Measurements from ENCODE around the gene SEMA7A. TPM values are rescaled to one million over a fixed set of nuclear protein-coding genes. Genes with fewer than 3 reads are reported as not detected.
A peak's percentile ranks its signal among the peaks of the same experiment; 100 is the strongest.

The SEMA7A gene
- total and polyA plus RNA-seq, 9 of the 15 experiments (the other 6 are each of a cell fraction or from before 2014, with no cell fraction given) = 0.04 to 8.2 (median 5.4) TPM; not detected in 1

DNA sequence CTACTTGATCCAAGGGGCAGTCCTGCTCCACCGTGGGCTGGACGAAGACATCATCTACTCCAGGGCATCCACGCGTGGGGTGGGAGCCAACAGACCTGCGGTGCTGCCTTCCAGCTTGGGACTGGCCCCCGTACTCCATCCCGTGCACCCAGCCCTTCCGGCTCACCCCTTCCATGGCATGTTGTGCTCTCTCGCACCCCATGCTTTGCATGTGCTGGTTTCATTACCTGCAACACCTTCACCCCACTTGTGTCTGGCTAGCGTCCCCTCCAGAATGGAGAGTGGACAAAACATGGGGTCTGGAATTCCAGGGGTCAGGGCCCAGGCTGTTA lies 30.2 kb downstream of the SEMA7A start:
- CTCF ChIA-PET (ENCODE audit: low intra/inter-chr PET ratio) = no interaction called here
- intact Hi-C loops (cut with micrococcal nuclease) = no loop called here
- in situ Hi-C loops (cut with MboI) = no loop called here
- Histone ChIP-seq H3K79me2 (ENCODE audit: control insufficient read depth, insufficient read depth, low read length) (no peaks in the 10 kb centered on the region), H3K9ac (ENCODE audit: insufficient read depth in 1 of 2, low read depth in 2 of 2, low read length in 2 of 2) (peak overlapping the region in 1 of 2 experiments; percentile 78; a peak in 2 of 4 replicates), H3K4me3 (no peak overlapping the region), H3K4me1 (replicated peaks in 1 of 2; ENCODE audit: control insufficient read depth in 2 of 2, insufficient read depth in 2 of 2, low read length in 2 of 2) (peaks cover 58 to 65% of the 10 kb centered on the region in 2 experiments), H3K9me1 (ENCODE audit: control insufficient read depth, insufficient read depth, low read length) (no peaks in the 10 kb centered on the region), H4K20me1 (replicated peaks; ENCODE audit: control insufficient read depth, insufficient read depth, low read length) (no peaks in the 10 kb centered on the region), H3K9me3 (replicated peaks; ENCODE audit: control insufficient read depth, insufficient read depth, low read depth, low read length) (no peaks in the 10 kb centered on the region), H3K4me2 (ENCODE audit: insufficient read depth, low read length) (no peak overlapping the region; the same call in 1 of the 2 replicates), H3K36me3 (ENCODE audit: control insufficient read depth, insufficient read depth, low read length) (no peaks in the 10 kb centered on the region), H2AFZ (ENCODE audit: low read depth, low read length) (peak overlapping the region; percentile 34), H3K27ac (ENCODE audit: extremely low read depth, low read depth, low read length) (no peak overlapping the region), H3K27me3 (ENCODE audit: control insufficient read depth in 2 of 2, insufficient read depth in 2 of 2, low read length in 2 of 2) (no peaks in the 10 kb centered on the region)
- 56% methylated on average over 10 of the region's 10 CpGs for WGBS (ENCODE audit: insufficient coverage, low coverage, missing lambda C conversion rate)
- FAIRE-seq (no peak), ATAC-seq (no peak), DNase-seq (ENCODE audit: extremely low read depth in 1 of 4, low spot score in 3 of 4) (no peak)
- BruUV-seq (replicated peaks) = no TSS peak
- POLR2A ChIA-PET = interaction anchor here (0.6 to 1.2 kb wide), 4 partner anchors 23 to 38 kb away, joined by 3 to 4 read pairs (median 4); partner anchors contain the start of gene SEMA7A
- no peak for TF ChIP-seq ZKSCAN1 (IDR thresholded peaks at IDR 0.05; ENCODE audit: low read depth, low read length)
- TF ChIP-seq GTF2E2 (tag; IDR thresholded peaks at IDR 0.05) = no peak
- TF ChIP-seq, protein P1, sequence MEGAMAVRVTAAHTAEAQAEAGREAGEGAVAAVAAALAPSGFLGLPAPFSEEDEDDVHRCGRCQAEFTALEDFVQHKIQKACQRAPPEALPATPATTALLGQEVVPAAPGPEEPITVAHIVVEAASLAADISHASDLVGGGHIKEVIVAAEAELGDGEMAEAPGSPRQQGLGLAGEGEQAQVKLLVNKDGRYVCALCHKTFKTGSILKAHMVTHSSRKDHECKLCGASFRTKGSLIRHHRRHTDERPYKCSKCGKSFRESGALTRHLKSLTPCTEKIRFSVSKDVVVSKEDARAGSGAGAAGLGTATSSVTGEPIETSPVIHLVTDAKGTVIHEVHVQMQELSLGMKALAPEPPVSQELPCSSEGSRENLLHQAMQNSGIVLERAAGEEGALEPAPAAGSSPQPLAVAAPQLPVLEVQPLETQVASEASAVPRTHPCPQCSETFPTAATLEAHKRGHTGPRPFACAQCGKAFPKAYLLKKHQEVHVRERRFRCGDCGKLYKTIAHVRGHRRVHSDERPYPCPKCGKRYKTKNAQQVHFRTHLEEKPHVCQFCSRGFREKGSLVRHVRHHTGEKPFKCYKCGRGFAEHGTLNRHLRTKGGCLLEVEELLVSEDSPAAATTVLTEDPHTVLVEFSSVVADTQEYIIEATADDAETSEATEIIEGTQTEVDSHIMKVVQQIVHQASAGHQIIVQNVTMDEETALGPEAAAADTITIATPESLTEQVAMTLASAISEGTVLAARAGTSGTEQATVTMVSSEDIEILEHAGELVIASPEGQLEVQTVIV (CRISPR knock-in tag; IDR thresholded peaks at IDR 0.05; ENCODE audit: borderline replicate concordance) = no peak
- TF ChIP-seq SMARCB1 (IDR thresholded peaks at IDR 0.05; ENCODE audit: insufficient read length, low read depth) = no peak
- TF ChIP-seq ZNF282 (CRISPR knock-in tag; IDR thresholded peaks at IDR 0.05) = no peak
- TF ChIP-seq, protein P2, sequence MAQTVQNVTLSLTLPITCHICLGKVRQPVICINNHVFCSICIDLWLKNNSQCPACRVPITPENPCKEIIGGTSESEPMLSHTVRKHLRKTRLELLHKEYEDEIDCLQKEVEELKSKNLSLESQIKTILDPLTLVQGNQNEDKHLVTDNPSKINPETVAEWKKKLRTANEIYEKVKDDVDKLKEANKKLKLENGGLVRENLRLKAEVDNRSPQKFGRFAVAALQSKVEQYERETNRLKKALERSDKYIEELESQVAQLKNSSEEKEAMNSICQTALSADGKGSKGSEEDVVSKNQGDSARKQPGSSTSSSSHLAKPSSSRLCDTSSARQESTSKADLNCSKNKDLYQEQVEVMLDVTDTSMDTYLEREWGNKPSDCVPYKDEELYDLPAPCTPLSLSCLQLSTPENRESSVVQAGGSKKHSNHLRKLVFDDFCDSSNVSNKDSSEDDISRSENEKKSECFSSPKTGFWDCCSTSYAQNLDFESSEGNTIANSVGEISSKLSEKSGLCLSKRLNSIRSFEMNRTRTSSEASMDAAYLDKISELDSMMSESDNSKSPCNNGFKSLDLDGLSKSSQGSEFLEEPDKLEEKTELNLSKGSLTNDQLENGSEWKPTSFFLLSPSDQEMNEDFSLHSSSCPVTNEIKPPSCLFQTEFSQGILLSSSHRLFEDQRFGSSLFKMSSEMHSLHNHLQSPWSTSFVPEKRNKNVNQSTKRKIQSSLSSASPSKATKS (CRISPR knock-in tag; IDR thresholded peaks at IDR 0.05) = no peak
- TF ChIP-seq TRIM28 (IDR thresholded peaks at IDR 0.05) = no peak
- TF ChIP-seq DMBX1 (CRISPR knock-in tag; IDR thresholded peaks at IDR 0.05; ENCODE audit: borderline replicate concordance) = no peak
- TF ChIP-seq TCFL5 (CRISPR knock-in tag; conservative IDR thresholded peaks at IDR 0.05) = no peak
- no peak for TF ChIP-seq CBX3 (IDR thresholded peaks at IDR 0.05; ENCODE audit: borderline replicate concordance in 1 of 2, low read length in 2 of 2)
- no peak for TF ChIP-seq ELF2 (CRISPR knock-in tag; IDR thresholded peaks at IDR 0.05)
- TF ChIP-seq THAP12 (CRISPR knock-in tag; IDR thresholded peaks at IDR 0.05) = no peak
- no peak for TF ChIP-seq FOXM1 (IDR thresholded peaks at IDR 0.05; ENCODE audit: low read depth)
- TF ChIP-seq FOXM1 (CRISPR knock-in tag; IDR thresholded peaks at IDR 0.05; ENCODE audit: low read depth) = no peak
- TF ChIP-seq BCL6 (CRISPR knock-in tag; IDR thresholded peaks at IDR 0.05) = no peak
- no peak for TF ChIP-seq E2F1 (CRISPR knock-in tag; IDR thresholded peaks at IDR 0.05)
- TF ChIP-seq CBFA2T2 (conservative IDR thresholded peaks at IDR 0.05) = no peak

Measured in K562 (cell line).